Mucosa of descending colon (tissue), 3 donors: ENCODE data around the gene DMXL1. TPM values are rescaled to one million over a fixed set of nuclear protein-coding genes. Genes with fewer than 3 reads are reported as not detected.

Source experiments
- ATAC-seq: fragments of 200-7000 bp; cut with Tn5 transposase; one replicate; pipeline ENCODE4 v1.9.1; 2020; ENCODE audit warnings: mild to moderate bottlenecking, moderate library complexity
- DNase-seq, 3 donors: peaks; one replicate each; pipeline ENCODE4 v3.0.0-alpha.2; 2020
- H3K36me3 ChIP-seq: fragments of 200-600 bp; one replicate; pipeline ENCODE4 v1.8.0; 2021; ENCODE audit warnings: low read depth, mild to moderate bottlenecking
- H3K4me1 ChIP-seq: fragments of 200-600 bp; one replicate; pipeline ENCODE4 v1.8.0; 2021; ENCODE audit warnings: low read depth, mild to moderate bottlenecking
- H3K4me3 ChIP-seq: fragments of 200-600 bp; one replicate; pipeline ENCODE4 v1.8.0; 2021; ENCODE audit warnings: mild to moderate bottlenecking
- H3K9me3 ChIP-seq: fragments of 200-600 bp; one replicate; pipeline ENCODE4 v1.8.0; 2021; ENCODE audit warnings: mild to moderate bottlenecking
- CTCF ChIP-seq: fragments of 200-600 bp; IDR thresholded peaks from one replicate; pipeline ENCODE4 v1.8.0; 2022; ENCODE audit warnings: antibody characterized with exemption, mild to moderate bottlenecking
- intact Hi-C, 2 donors: fragments of 100-400 bp; cut with DNase I in 1 of 2; cut with micrococcal nuclease in 1 of 2; formaldehyde crosslinking; loops; one replicate each; pipeline versions ENCODE4 v1.11.0 to v1.11.1; 2022; cut with DNase I, micrococcal nuclease
- total RNA-seq, 3 donors: library from RNA; stranded (reverse); fragmentation: NEBNext Ultra II Directional in 2 of 3; extraction: Animal tissue kit (Norgen Biotek cat#: 25700) in 2 of 3; gene quantifications; one replicate each; pipeline versions ENCODE4 v1.2.1 to v1.2.4, GENCODE V29; 2021 to 2023
- donor health status: DM: no; HTN: no; CAD: no; lungs with moderate emphysema.
- donor health status: DM: no; HTN: no; CAD: no.
- donor health status: DM: no; HTN: yes; CAD: no.

Gene DMXL1
- total RNA-seq, 3 donors from 2014 or later = 34.7 to 60.0 (median 51.0) TPM

DNA sequence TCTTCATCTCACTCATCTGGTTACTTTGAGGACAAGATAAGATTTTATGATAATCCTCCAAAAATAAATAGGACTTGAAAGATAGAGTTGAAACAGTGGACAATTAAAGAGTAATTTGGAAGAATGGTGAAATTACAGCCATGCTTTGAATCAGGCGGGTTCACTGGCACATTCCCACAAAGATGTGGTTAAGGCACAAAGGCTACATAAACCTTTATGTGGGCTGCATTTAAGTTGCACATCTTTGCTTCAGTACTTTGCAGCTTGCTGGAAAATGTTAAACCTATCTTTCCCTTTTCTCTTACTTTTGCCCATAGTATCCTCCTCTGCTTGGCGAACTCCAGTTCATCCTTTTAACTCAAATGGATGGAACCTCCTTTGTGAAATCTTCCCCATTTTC is 192.8 kb downstream of the DMXL1 start:
- ATAC-seq (no peak), DNase-seq (no peak)
- Histone ChIP-seq H3K9me3 (no peaks in the 10 kb centered on the region), H3K4me3 (no peak overlapping the region), H3K4me1 (no peaks in the 10 kb centered on the region), H3K36me3 (no peaks in the 10 kb centered on the region)
- intact Hi-C loops = loop anchor here in 1 of 2 donors (10.0 kb wide), 1 partner anchor 151 kb away; no protein-coding TSS in a partner anchor
- no peak for TF ChIP-seq CTCF

DNA sequence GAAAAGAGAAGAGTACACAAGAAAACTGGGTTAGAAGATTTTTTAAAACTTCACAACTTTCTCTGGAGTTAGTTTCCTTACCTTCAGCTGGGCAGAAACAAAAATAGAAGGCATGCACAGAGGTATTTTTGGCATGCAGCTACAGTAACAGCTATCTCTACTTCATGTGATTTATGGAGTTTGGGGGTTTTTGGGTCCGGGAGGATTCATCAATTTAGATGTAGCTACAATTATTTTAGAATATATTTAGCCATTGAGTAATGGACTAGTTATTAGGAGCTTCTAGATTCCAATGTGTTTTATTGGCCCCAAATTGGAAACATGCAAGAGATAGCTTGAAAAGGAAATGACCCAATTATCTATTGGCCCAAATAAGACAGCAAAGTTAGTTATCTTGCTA is 193.3 kb downstream of the DMXL1 start:
- H3K9me3 ChIP-seq = no peaks in the 10 kb centered on the region
- no peaks in the 10 kb centered on the region for H3K4me1 ChIP-seq
- no peak overlapping the region for H3K4me3 ChIP-seq
- TF ChIP-seq CTCF = no peak
- DNase-seq (no peak), ATAC-seq (no peak)
- intact Hi-C loops = loop anchor here in 1 of 2 donors (10.0 kb wide), 1 partner anchor 151 kb away; no protein-coding TSS in a partner anchor
- no peaks in the 10 kb centered on the region for H3K36me3 ChIP-seq

- Histone ChIP-seq H3K9me3 (no peaks in the 10 kb centered on the region), H3K4me1 (no peaks in the 10 kb centered on the region), H3K36me3 (no peaks in the 10 kb centered on the region), H3K4me3 (peak overlapping the region; percentile 35)
- intact Hi-C loops = loop anchor here in 1 of 2 donors (10.0 kb wide), 1 partner anchor 147 kb away; no protein-coding TSS in a partner anchor
- peak; percentile 72 for TF ChIP-seq CTCF
- ATAC-seq (peak; percentile 79), DNase-seq (peak; percentile 91 to 93 (median 92))
These were observed 197.1 kb downstream of the DMXL1 start for GRCh38 chr5:119267958-119268386.

GRCh38 chr5:119268387-119269060 is 197.6 kb downstream of the DMXL1 start:
- peak overlapping the region; percentile 35 for H3K4me3 ChIP-seq
- TF ChIP-seq CTCF = no peak
- DNase-seq (peak; percentile 97 to 100 (median 99)), ATAC-seq (peak; percentile 97)
- H3K9me3 ChIP-seq = no peaks in the 10 kb centered on the region
- H3K36me3 ChIP-seq = no peaks in the 10 kb centered on the region
- peaks cover under 1% of the 10 kb centered on the region for H3K4me1 ChIP-seq
- intact Hi-C loops = loop anchor here in 1 of 2 donors (10.0 kb wide), 1 partner anchor 146 kb away; no protein-coding TSS in a partner anchor

DNA sequence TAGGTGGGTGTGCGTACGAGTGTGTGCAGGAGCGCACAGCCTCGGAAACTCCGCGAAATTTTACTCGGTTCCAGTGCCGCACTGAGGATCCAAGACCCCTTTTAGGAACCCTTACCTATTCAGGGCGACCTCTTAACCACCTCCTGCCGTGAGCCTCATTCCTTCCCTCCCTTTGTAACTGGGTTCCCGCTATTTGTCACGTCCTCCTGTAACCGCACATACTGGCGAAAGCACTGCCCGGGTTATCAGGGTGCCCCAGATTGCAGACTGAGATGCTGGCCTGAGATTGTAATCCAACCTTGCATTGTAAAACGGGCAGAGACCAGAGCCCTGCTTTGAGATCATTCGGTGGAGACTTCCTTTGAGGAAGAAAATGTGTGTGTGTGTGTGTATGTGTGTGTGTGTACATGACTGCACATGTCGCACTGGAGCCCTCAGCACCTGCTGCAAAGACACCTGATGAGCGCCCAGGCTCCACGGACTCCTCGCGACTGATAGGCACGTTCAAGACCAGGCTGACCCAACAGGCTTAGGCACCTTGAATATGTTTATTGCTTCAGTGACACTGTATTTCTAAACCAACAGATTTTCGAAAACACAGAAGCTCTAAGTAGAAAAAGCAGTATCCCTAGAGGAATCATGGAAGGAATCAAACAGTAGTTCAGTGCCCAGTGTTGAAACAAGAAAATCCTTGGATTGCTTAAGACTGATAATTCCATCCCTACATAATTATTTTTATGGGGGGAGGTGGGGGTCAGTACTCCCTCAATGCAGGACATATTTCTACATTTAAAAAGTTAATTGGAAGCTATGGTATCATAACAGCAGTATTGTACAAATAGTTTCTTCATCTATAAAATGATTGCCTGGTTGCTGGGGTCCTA is 198.4 kb downstream of the DMXL1 start:
- Histone ChIP-seq H3K36me3 (no peaks in the 10 kb centered on the region), H3K4me1 (peaks cover 9% of the 10 kb centered on the region), H3K9me3 (no peaks in the 10 kb centered on the region), H3K4me3 (peak overlapping the region; percentile 35)
- ATAC-seq (peak; percentile 35), DNase-seq (peak; percentile 66 to 72 (median 67))
- intact Hi-C loops = loop anchor here in 1 of 2 donors (10.0 kb wide), 1 partner anchor 145 kb away; no protein-coding TSS in a partner anchor
- TF ChIP-seq CTCF = no peak
